GM21390 (cell line): ENCODE data around the gene ANAPC2.
"Not testable (repeated sequence)": the region's sequence is repeated elsewhere in the genome, so short reads cannot be mapped to it uniquely, and the experiment has no call there.

Source experiments
- ATAC-seq: cut with Tn5 transposase; IDR thresholded peaks from one replicate; pipeline ENCODE4 v1.9.1; 2021; ENCODE audit not compliant: unreplicated experiment

ANAPC2 gene

DNA sequence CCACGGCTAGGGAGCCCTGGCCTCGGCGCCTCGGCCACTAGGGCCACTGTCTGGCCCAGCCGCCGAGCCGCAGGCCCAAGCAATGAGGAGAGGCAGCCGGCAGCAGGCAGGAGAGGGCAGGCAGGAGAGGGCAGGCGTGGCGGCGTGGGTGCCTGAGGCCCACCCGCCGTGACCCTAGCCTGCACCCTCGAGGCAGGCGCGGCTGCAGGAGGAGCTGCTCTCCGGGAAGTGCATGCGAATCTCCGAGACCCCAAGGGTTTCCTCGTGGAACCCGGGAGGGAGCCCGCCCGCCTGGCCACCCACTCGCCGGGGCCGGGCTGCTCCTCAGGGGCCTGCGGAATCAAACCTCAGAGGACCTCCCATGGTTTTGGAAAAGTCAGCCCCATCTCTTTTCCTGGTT, 40.1 kb downstream of the ANAPC2 start:
- no peak for ATAC-seq

- ATAC-seq, result no peak
Measured at GRCh38 chr9:137147793-137148160, 40.6 kb downstream of the ANAPC2 start.

- no peak for ATAC-seq
Measured at GRCh38 chr9:137147091-137147792, 41.1 kb downstream of the ANAPC2 start.

GRCh38 chr9:137146527-137146918, 41.8 kb downstream of the ANAPC2 start:
- no peak for ATAC-seq

- no peak for ATAC-seq
Measured at GRCh38 chr9:137145731-137146526, 42.4 kb downstream of the ANAPC2 start.

GRCh38 chr9:137143459-137143858, 44.9 kb downstream of the ANAPC2 start:
- no peak for ATAC-seq

GRCh38 chr9:137141976-137142936, 46.1 kb downstream of the ANAPC2 start:
- ATAC-seq, result no peak

DNA sequence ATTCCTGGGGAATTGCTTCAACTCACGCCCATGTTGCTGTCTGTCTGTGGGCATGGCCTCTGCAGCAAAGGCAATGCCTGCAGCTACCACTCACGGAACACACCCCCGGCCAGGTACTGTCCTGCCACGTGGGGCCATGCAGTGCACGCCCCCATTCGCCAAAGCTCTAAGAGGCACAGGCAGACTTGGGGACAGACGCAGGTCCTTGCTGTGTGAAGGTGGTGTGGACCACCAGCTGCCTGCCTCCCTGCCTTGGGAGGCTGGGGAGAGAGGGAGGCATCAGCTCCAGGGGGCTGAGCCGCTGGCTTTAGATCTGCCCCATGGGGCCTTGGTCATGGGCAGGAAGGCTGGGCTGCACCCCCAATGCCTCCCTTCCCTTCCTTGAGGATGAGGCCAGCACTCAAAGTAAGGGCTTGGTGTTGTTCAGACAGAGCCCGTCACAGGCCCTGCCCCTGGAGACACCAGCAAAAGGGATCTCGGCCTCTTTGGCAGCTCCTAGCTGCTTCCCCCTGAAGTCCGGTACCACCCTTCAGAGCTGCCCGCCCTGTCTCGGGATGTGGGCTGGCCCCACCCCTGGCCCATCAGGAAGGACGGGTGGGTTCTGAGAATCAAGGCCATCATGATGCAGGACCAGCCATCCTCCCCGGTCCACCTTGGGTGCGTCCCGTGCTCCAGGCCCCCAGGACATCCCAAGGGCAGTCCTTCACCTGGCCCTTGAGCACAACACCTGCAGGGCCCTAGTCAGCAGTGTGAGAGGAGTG, 47.1 kb downstream of the ANAPC2 start:
- ATAC-seq, result no peak

GRCh38 chr9:137140151-137141012, 48.0 kb downstream of the ANAPC2 start:
- ATAC-seq, result no peak

DNA sequence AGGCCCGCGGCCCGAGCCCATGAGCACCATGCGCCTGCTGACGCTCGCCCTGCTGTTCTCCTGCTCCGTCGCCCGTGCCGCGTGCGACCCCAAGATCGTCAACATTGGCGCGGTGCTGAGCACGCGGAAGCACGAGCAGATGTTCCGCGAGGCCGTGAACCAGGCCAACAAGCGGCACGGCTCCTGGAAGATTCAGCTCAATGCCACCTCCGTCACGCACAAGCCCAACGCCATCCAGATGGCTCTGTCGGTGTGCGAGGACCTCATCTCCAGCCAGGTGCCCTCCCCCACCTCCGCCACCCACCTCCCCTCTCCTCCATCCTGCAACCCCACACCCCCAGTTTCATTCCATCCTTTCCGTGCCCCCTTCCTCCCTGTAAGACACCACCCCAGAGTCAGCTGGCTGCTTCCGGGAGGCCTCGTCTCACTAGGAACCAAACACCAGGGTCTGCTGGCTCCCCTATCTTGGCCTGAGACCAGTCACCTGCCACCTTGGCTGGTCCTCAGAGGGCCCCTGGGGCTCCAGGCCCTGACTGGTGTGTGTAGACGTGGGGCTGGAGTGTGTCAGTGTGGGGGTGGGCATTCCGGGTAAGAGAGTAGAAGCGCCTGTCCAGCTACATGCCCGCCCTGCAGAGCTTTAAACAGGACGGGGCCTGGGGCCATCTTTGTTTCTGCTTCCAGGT, 48.8 kb downstream of the ANAPC2 start:
- ATAC-seq, result no peak

DNA sequence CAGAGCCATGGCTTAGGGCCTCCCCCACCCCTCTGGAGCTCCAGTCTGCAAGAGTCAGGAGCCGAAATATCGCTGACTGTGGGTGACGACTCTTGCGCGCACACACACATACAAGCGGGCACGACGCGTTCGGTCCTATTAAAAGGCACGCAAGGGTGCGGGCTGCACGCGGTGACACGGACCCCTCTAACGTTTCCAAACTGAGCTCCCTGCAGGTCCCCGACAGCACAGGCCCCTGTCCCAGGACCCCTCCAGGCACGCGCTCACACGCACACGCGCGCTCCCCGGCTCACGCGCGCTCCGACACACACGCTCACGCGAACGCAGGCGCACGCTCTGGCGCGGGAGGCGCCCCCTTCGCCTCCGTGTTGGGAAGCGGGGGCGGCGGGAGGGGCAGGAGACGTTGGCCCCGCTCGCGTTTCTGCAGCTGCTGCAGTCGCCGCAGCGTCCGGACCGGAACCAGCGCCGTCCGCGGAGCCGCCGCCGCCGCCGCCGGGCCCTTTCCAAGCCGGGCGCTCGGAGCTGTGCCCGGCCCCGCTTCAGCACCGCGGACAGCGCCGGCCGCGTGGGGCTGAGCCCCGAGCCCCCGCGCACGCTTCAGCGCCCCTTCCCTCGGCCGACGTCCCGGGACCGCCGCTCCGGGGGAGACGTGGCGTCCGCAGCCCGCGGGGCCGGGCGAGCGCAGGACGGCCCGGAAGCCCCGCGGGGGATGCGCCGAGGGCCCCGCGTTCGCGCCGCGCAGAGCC, 49.5 kb downstream of the ANAPC2 start, which contains the start of gene GRIN1:
Gene GRIN1, plus strand, starts transcription at position 433 of the 746 bp plus-strand sequence. CDS start 333 bp downstream, outside the sequence.
- no peak for ATAC-seq

GRCh38 chr9:137138058-137138721, 50.2 kb downstream of the ANAPC2 start:
- ATAC-seq, result no peak

DNA sequence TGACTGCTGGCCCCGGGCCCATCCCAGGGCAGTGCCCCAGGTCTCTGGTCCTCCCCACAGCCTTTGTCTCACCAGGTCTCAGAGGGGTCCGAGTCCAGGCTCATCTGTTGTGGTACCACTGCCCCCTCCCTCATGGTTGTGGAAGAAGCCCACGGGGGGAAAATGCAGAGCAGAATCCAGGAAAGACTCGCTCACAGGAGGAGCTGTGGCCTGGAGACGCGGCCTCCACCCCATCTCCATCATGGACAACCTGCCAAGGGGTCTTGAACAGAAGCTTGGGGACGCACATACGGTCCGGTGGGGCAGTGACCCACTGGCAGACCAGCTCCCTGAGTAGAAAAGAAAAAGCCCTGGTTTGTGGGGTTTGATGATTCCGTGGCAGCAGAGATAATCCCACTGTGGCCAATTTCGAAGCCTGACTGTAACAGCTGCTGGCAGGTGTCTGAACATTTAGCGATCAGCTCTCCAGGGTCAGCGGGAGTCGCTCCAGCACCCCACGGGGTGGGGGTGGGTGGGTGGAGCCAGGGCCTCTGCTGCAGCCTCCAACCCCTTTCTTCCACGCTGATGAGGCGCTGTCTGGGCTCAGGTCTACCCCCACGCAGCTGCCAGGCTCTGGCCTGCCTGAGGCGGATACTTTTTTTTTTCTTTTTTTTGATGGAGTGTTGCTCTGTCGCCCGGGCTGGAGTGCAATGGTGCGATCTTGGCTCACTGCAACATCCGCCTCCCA, 51.3 kb downstream of the ANAPC2 start:
- ATAC-seq, result no peak

- ATAC-seq, result no peak
Measured at GRCh38 chr9:137136261-137136880, 52.0 kb downstream of the ANAPC2 start.

DNA sequence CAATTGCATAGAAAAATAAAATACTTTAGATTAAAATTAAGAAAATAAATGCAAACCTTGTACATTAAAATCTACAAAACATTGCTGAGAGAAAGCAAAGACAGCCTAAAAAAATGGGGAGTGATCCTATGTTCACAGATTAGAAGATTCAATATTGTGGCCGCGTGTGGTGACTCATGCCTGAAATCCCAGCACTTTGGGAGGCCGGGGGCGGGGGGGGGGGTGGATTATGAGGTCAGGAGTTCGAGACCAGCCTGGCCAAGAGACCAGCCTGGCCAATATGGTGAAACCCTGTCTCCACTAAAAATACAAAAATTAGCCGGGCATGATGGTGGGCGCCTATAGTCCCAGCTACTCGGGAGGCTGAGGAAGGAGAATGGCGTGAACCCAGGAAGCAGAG, 53.2 kb downstream of the ANAPC2 start:
- not testable (repeated sequence) for ATAC-seq

DNA sequence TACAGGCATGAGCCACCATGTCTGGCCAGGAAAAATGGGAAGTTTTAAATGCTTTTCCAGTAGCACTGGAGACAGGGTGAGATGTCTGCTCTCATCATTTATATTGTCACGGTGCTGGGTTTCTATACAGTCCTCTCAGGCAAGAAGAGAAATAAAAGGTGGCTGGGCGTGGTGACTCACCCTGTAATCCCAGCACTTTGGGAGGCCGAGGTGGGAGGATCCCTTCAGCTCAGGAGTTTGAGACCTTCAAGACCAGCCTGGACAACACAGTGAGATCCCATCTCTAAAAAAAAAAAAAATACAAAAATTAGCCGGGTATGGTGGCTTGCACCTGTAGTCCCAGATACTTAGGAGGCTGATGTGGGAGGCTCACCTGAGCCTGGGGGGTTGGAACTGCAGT, 54.2 kb downstream of the ANAPC2 start:
- no peak for ATAC-seq
